ENCODE results near the gene ZNF618.

- no peak for TF ChIP-seq EZH2 (IDR thresholded peaks at IDR 0.05; ENCODE audit: low read length)
- TF ChIP-seq, protein P1, sequence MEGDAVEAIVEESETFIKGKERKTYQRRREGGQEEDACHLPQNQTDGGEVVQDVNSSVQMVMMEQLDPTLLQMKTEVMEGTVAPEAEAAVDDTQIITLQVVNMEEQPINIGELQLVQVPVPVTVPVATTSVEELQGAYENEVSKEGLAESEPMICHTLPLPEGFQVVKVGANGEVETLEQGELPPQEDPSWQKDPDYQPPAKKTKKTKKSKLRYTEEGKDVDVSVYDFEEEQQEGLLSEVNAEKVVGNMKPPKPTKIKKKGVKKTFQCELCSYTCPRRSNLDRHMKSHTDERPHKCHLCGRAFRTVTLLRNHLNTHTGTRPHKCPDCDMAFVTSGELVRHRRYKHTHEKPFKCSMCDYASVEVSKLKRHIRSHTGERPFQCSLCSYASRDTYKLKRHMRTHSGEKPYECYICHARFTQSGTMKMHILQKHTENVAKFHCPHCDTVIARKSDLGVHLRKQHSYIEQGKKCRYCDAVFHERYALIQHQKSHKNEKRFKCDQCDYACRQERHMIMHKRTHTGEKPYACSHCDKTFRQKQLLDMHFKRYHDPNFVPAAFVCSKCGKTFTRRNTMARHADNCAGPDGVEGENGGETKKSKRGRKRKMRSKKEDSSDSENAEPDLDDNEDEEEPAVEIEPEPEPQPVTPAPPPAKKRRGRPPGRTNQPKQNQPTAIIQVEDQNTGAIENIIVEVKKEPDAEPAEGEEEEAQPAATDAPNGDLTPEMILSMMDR (optimal IDR thresholded peaks at IDR 0.05 in 1 of 3, IDR thresholded peaks at IDR 0.05 in 1 of 3, conservative IDR thresholded peaks at IDR 0.05 in 1 of 3; ENCODE audit: extremely low read depth in 1 of 3, insufficient read depth in 2 of 3, low read length in 3 of 3): no peak
Observed at GRCh38 chr9:114094971-114095370, 218.9 kb downstream of the ZNF618 start.
